GM18505 (cell line): ENCODE data around the gene PLEK.

ENCODE experiments used
- ATAC-seq: cut with Tn5 transposase; IDR thresholded peaks from one replicate; pipeline ENCODE4 v1.9.1; 2021; ENCODE audit not compliant: unreplicated experiment
- POLR2A ChIP-seq: IDR thresholded peaks from 4 replicates; pipeline ENCODE4 v1.6.1; 2011; ENCODE audit warnings: borderline replicate concordance; ENCODE audit not compliant: insufficient read depth, insufficient read length; ENCODE audit errors: extremely low read depth

PLEK gene

GRCh38 chr2:68365087-68365486 is at the start of gene PLEK:
Gene PLEK, plus strand, starts transcription at chr2:68365282. Its CDS starts 70 bp downstream, at chr2:68365352.
- ATAC-seq = peak; percentile 54
- TF ChIP-seq POLR2A = peak; percentile 95

GRCh38 chr2:68316111-68316510 is 49.0 kb upstream of the PLEK start:
- no peak for TF ChIP-seq POLR2A
- ATAC-seq = no peak

- TF ChIP-seq POLR2A = no peak
- ATAC-seq = no peak
These were observed 46.8 kb upstream of the PLEK start for GRCh38 chr2:68317971-68318913.

DNA sequence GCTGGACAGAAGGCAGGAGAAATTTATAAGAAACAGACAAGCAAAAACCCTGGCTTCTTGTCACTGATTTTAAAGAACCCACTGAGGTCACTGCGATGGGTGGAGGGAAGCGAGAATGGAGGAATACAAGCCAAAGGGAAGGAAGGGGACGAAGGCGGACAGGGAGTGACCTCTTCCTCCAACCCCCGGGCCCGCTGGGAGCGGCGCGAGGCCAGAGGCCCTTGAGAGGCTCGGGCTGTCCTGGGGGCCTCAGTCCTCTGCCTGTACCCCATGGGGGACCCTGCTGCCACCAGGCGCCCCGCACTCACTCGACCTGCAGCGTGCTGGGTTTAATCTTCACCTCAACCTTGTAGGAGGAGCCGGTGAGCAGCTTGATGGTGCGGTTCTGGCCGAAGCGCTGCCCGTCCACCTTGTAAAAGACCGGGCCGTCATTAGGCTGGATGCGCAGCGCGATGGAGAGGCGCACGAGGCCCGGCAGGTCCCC is 46.1 kb upstream of the PLEK start:
- no peak for ATAC-seq
- TF ChIP-seq POLR2A = no peak

- no peak for TF ChIP-seq POLR2A
- ATAC-seq = no peak
These were observed 45.5 kb upstream of the PLEK start, which contains the start of gene CNRIP1 for GRCh38 chr2:68319398-68320117. Gene CNRIP1, minus strand, starts transcription at chr2:68319949. Its CDS starts 549 bp downstream, at chr2:68319400.

- no peak for ATAC-seq
- TF ChIP-seq POLR2A = no peak
These were observed 44.9 kb upstream of the PLEK start for GRCh38 chr2:68320118-68320641.

DNA sequence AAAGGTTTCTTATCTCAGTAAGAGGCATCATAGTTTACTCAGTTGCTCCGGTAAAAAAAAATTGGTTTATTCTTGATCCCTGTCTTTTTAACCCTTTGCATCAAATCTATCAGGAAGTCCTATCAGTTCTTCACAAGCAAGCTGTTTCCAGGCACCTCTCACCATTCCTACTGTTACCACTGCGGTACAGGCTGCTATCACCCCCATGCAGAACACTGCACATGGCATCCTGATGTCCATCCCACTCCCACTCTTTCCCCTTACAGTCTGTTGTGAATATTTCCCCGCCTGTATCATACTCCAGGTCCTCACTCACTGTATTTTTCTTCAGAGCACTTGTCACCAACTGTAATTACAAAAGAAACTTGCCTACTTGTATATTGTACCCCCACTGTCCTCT is 40.0 kb upstream of the PLEK start:
- no peak for TF ChIP-seq POLR2A
- no peak for ATAC-seq

DNA sequence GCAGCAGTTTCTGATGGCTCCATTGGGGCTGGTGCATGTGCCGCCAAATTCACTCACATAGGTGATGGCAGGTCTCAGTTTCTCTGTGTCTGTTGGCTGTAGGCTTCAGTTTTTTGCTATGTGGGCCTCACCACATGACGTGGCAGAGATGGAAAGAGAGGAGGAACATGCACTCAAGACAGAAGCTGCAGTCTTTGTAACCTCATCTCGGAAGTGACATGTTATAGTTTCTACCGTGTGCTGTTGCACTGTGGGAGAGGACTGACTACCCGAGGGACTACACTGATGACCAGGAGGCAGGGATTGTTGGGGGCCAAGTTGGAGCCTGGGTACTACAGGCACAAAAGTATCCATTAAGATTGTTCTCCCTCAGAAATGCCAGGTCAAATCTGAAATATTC is 36.2 kb upstream of the PLEK start:
- no peak for TF ChIP-seq POLR2A
- no peak for ATAC-seq

DNA sequence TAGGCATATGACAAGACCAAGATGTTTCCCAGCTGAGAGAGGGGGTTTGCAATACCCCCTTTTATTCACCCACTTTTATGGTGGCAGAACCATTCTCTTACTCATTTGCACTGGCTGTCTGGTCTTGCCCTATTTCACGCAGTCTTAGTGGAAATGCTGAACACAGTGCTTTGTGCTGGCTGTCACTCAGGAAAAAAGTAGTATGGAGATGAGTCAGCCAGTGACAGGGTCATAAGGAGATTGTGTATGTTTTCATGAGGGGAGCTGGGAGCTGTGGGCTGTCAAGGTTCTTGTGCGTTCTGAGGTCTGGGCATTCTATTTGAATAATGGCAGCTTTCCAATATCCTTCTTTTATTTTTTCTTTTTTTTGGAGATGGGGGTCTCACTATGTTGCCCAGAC is 34.4 kb upstream of the PLEK start:
- no peak for TF ChIP-seq POLR2A
- no peak for ATAC-seq

GRCh38 chr2:68333009-68333408 is 32.1 kb upstream of the PLEK start:
- no peak for TF ChIP-seq POLR2A
- no peak for ATAC-seq

DNA sequence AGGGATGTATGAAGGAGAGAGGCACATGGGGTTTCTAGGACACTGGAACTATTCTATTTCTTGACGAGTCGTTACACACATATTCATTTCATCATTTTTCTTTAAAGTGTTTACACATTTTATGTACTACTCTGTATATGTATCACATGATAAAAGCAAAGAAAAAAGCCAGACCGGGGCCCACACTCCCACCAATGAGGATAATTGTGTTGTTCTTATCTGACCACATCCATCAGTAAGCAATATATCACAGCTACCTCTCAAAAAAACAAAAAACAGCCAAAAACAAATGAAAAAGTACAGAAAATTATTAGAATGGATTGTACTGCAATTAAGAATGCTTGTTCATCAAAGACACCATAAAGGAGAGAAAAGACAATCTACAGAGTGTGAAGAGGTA is 31.2 kb upstream of the PLEK start:
- no peak for ATAC-seq

DNA sequence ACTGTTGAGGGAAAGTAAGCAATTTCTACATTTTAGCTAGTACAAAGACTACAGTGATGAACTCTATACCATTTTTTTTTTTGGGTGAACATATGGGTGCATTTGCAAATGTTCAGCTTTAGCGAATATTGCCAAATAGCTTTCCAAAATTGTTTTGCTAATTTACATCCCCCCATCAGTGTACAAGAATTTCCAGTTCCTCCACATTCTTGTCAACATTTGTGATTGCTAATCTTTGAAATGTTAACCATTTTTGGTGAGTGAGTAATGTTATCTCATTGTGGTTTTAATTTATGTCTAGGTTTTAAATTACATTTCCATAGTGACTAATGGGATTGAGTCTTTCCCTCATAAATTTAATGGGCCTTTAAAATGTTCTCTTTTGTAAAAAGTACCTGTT is 28.9 kb upstream of the PLEK start:
- no peak for TF ChIP-seq POLR2A
- ATAC-seq = no peak

More for the DNA sequence above, 31.2 kb upstream of the PLEK start:
- no peak for TF ChIP-seq POLR2A
